Endothelial cell (in vitro differentiated cells): ENCODE results near the gene UBE2M. TPM values are rescaled to one million over a fixed set of nuclear protein-coding genes. Genes with fewer than 3 reads are reported as not detected.

ENCODE experiments used
- DNase-seq: peaks from one replicate; pipeline ENCODE4 v3.0.0; 2021; ENCODE audit warnings: low spot score
- H3K27ac Mint-ChIP-seq: one replicate; pipeline ENCODE4 v1.8.0; 2021; ENCODE audit warnings: mixed read lengths, inconsistent platforms; ENCODE audit not compliant: unreplicated experiment
- H3K27me3 Mint-ChIP-seq: one replicate; pipeline ENCODE4 v1.8.0; 2021; ENCODE audit warnings: mild to moderate bottlenecking, moderate library complexity, mixed read lengths, inconsistent platforms; ENCODE audit not compliant: unreplicated experiment
- H3K36me3 Mint-ChIP-seq: one replicate; pipeline ENCODE4 v1.8.0; 2021; ENCODE audit warnings: mild to moderate bottlenecking, low read depth, mixed read lengths, inconsistent platforms; ENCODE audit not compliant: unreplicated experiment
- H3K4me1 Mint-ChIP-seq: one replicate; pipeline ENCODE4 v1.8.0; 2021; ENCODE audit warnings: mild to moderate bottlenecking, mixed read lengths, inconsistent platforms; ENCODE audit not compliant: unreplicated experiment
- H3K4me3 Mint-ChIP-seq: one replicate; pipeline ENCODE4 v1.8.0; 2021; ENCODE audit warnings: mild to moderate bottlenecking, mixed read lengths, inconsistent platforms; ENCODE audit not compliant: unreplicated experiment
- H3K9me3 Mint-ChIP-seq: one replicate; pipeline ENCODE4 v1.8.0; 2021; ENCODE audit warnings: mixed read lengths, inconsistent platforms; ENCODE audit not compliant: unreplicated experiment
- total RNA-seq: library from RNA; stranded (reverse); fragmentation: NEBNext Ultra II Directional; extraction: Animal tissue kit (Norgen Biotek cat#: 25700); gene quantifications from one replicate; pipeline ENCODE4 v1.2.1, GENCODE V29; 2021; ENCODE audit not compliant: unreplicated experiment
- TF ChIP-seq, protein P1 (sequence below): fragments of 200-600 bp; sonication (generic); IDR thresholded peaks from one replicate; pipeline ENCODE4 v1.5.0; 2021; ENCODE audit warnings: antibody characterized with exemption; ENCODE audit not compliant: unreplicated experiment

The UBE2M gene
- total RNA-seq, 1 donor from 2014 or later: 81.6 TPM

DNA sequence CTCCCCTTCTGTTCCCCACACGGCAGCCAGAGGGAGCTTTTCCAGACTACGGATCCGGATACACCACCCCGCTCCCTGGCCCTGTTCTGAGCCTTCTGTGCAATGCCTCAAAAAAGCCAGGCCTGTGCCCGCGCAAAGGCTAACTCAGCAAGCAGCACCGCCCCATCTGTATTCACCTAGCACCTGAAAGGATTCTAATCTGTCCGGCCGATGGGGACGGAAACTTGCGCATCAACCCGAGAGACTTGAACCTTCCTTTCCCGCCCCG lies 39.4 kb downstream of the UBE2M start:
- Mint-ChIP-seq H3K9me3 (no peaks in the 10 kb centered on the region), H3K4me3 (peak overlapping the region; percentile 97), H3K27me3 (peaks cover 23% of the 10 kb centered on the region), H3K36me3 (peaks cover 21% of the 10 kb centered on the region), H3K4me1 (peaks cover 29% of the 10 kb centered on the region), H3K27ac (peak overlapping the region; percentile 99)
- peak; percentile 74 for DNase-seq
- TF ChIP-seq, protein P1, sequence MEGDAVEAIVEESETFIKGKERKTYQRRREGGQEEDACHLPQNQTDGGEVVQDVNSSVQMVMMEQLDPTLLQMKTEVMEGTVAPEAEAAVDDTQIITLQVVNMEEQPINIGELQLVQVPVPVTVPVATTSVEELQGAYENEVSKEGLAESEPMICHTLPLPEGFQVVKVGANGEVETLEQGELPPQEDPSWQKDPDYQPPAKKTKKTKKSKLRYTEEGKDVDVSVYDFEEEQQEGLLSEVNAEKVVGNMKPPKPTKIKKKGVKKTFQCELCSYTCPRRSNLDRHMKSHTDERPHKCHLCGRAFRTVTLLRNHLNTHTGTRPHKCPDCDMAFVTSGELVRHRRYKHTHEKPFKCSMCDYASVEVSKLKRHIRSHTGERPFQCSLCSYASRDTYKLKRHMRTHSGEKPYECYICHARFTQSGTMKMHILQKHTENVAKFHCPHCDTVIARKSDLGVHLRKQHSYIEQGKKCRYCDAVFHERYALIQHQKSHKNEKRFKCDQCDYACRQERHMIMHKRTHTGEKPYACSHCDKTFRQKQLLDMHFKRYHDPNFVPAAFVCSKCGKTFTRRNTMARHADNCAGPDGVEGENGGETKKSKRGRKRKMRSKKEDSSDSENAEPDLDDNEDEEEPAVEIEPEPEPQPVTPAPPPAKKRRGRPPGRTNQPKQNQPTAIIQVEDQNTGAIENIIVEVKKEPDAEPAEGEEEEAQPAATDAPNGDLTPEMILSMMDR: no peak

DNA sequence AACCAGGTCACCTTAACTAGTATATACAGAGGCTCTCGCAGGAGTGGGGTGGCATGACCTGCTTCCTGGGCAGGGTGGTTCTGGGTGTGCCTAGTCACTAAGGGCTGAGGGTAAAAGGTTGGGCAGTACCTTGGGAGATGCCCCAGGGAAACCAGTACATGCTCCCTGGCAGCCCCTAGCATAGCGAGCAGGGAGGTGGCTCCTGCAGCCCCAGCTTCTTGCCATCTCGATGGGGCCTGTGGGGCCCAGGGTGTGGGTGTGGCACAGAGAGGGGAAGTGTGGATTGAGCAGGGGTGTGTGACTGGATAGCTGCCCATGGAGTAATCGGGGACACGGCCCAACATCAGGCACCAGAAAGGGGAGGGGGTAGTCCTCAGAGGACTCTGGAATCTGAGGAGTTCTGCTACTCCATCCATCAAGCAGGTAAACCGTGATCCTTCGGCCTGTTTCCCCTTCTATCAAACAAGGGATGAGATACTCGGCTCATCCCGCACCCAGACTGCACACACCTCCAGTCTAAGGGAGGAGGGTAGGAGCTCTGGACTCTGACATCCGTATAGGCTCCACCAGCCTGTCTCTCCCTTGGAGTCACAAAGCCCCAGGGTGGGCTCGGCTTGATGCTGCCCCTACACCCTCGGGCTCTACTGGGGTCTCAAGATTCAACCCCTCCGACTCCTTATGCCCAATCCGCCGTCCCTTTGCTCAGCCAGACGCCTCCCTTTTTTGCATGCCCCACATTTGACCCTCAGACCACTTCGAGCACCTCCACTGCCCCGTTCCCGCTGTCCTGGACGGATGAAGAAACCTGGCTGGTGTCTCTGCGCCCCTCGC lies 39.9 kb downstream of the UBE2M start:
- peak overlapping the region; percentile 99 for H3K27ac Mint-ChIP-seq
- H3K36me3 Mint-ChIP-seq: peaks cover 21% of the 10 kb centered on the region
- no peaks in the 10 kb centered on the region for H3K9me3 Mint-ChIP-seq
- peaks cover 23% of the 10 kb centered on the region for H3K27me3 Mint-ChIP-seq
- TF ChIP-seq, protein P1: no peak
- H3K4me3 Mint-ChIP-seq: peak overlapping the region; percentile 97
- DNase-seq: no peak
- peaks cover 29% of the 10 kb centered on the region for H3K4me1 Mint-ChIP-seq

DNA sequence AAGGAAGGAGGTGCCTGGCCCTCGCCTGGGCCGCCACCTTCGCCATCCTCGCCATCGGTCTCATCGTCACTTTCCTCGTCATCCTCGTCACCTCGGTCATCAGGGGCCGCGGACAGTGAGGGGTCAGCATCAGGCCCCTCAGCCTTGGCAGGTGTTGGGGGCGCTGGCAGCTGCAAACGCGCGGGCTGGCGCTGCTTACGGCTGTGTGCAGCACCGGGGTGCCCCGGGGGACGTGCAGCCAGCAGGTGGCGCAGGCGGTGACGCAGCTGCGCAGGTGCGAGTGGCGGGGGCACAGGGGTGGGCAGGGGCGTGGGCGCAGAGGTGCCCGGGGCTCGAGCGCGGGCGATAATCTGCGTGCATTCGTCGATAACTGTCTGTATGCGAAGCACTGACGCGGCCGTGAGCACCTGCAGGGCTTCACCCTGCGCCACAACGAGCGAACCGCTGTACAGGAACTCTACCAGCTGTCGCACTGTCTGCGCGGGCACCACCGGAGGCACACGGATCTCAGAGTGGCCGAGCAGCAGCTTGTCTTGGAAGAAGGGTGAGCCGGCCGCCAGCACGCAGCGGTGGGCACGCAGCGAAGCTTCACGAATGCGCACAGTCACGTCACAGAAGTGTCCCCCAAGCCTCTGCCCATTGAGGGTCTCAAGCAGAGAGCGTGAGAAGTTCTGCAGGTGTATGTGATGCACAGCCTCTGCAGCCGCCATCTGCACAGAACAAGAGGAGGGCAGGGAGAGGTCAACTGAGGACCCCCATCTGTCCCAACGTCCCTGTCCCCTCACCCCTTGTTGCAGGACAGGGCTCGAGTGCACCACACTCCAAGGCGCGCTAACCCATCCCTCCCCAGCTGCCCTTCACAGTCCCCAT lies 41.2 kb downstream of the UBE2M start:
- Mint-ChIP-seq H3K36me3 (peaks cover 18% of the 10 kb centered on the region), H3K27ac (no peak overlapping the region), H3K4me3 (no peak overlapping the region), H3K4me1 (peaks cover 29% of the 10 kb centered on the region), H3K9me3 (no peaks in the 10 kb centered on the region), H3K27me3 (peaks cover 25% of the 10 kb centered on the region)
- no peak for DNase-seq
- TF ChIP-seq, protein P1: no peak

DNA sequence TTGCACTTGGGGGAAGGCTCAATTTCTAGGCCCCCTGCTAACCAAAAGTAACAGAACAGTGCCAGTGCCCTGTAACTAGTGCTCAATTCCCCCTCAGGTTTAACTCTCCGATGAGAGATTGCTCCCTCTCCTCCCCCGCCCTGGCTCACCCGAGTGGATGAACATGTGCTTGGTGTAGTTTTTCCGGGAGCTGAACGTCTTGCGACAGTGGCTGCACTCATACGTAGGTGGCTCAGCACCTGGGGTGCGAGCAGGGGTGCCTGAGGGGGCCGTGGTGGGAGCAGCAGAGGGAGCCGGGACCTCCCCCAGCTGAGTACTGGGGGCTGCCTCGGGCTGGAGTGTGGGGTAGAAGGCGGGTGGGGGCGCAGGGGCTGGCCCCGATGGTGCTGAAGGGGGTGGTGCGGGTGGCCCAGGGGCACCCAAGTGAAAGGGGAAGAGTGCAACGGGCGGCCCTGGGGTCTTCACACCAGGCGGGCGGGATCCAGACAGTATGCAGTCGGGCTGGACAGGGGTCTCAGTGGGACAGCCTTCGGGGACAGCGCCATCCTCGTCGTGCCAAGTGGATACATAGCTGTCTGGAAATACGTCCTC lies 42.1 kb downstream of the UBE2M start:
- peaks cover 18% of the 10 kb centered on the region for H3K36me3 Mint-ChIP-seq
- H3K9me3 Mint-ChIP-seq: no peaks in the 10 kb centered on the region
- TF ChIP-seq, protein P1: no peak
- H3K4me1 Mint-ChIP-seq: peaks cover 29% of the 10 kb centered on the region
- peak overlapping the region; percentile 31 for H3K4me3 Mint-ChIP-seq
- H3K27me3 Mint-ChIP-seq: peaks cover 25% of the 10 kb centered on the region
- DNase-seq: no peak
- no peak overlapping the region for H3K27ac Mint-ChIP-seq
